Glutamatergic neuron (in vitro differentiated cells): ENCODE results near the gene ZNF771. TPM values are rescaled to one million over a fixed set of nuclear protein-coding genes. Genes with fewer than 3 reads are reported as not detected.
"Not testable (repeated sequence)": the region's sequence is repeated elsewhere in the genome, so short reads cannot be mapped to it uniquely, and the experiment has no call there.

Source experiments
- DNase-seq: peaks from one replicate; pipeline ENCODE4 v3.0.0; 2022
- H3K27ac Mint-ChIP-seq: one replicate; pipeline ENCODE4 v1.8.0; 2020; ENCODE audit warnings: mild to moderate bottlenecking, mixed read lengths, inconsistent platforms; ENCODE audit not compliant: unreplicated experiment
- H3K27me3 Mint-ChIP-seq: one replicate; pipeline ENCODE4 v1.8.0; 2020; ENCODE audit warnings: mild to moderate bottlenecking, moderate library complexity, mixed read lengths, inconsistent platforms; ENCODE audit not compliant: unreplicated experiment
- H3K36me3 Mint-ChIP-seq: one replicate; pipeline ENCODE4 v1.8.0; 2020; ENCODE audit warnings: mild to moderate bottlenecking, mixed read lengths, inconsistent platforms; ENCODE audit not compliant: unreplicated experiment
- H3K4me1 Mint-ChIP-seq: one replicate; pipeline ENCODE4 v1.8.0; 2020; ENCODE audit warnings: mild to moderate bottlenecking, low read depth, mixed read lengths, inconsistent platforms; ENCODE audit not compliant: unreplicated experiment
- H3K4me3 Mint-ChIP-seq: one replicate; pipeline ENCODE4 v1.8.0; 2020; ENCODE audit warnings: mild to moderate bottlenecking, mixed read lengths, inconsistent platforms; ENCODE audit not compliant: unreplicated experiment
- H3K9me3 Mint-ChIP-seq: one replicate; pipeline ENCODE4 v1.8.0; 2020; ENCODE audit warnings: mild to moderate bottlenecking, moderate library complexity, mixed read lengths, inconsistent platforms; ENCODE audit not compliant: unreplicated experiment
- CTCF ChIP-seq: fragments of 200-600 bp; sonication (generic); IDR thresholded peaks from one replicate; pipeline ENCODE4 v1.5.0; 2021; ENCODE audit not compliant: partially characterized antibody, unreplicated experiment
- total RNA-seq: library from RNA; stranded (reverse); fragmentation: NEBNext Ultra II Directional; extraction: Animal tissue kit (Norgen Biotek cat#: 25700); gene quantifications from one replicate; pipeline ENCODE4 v1.2.1, GENCODE V29; 2021; ENCODE audit not compliant: unreplicated experiment

ZNF771 gene
- total RNA-seq, 1 donor from 2014 or later = 7.8 TPM

- Mint-ChIP-seq H3K36me3 (no peaks in the 10 kb centered on the region), H3K27me3 (peaks cover 3% of the 10 kb centered on the region), H3K4me1 (no peaks in the 10 kb centered on the region), H3K9me3 (peaks cover 2% of the 10 kb centered on the region), H3K4me3 (no peak overlapping the region), H3K27ac (no peak overlapping the region)
- no peak for TF ChIP-seq CTCF
- DNase-seq = no peak
Observed at GRCh38 chr16:30457743-30458560, 50.5 kb downstream of the ZNF771 start.

GRCh38 chr16:30458561-30459394 lies 51.4 kb downstream of the ZNF771 start:
- H3K9me3 Mint-ChIP-seq = peaks cover 2% of the 10 kb centered on the region

GRCh38 chr16:30459456-30459855 lies 52.0 kb downstream of the ZNF771 start:
- Mint-ChIP-seq H3K27me3 (peaks cover 3% of the 10 kb centered on the region), H3K36me3 (no peaks in the 10 kb centered on the region), H3K4me1 (no peaks in the 10 kb centered on the region), H3K27ac (no peak overlapping the region), H3K4me3 (no peak overlapping the region), H3K9me3 (peaks cover 2% of the 10 kb centered on the region)
- DNase-seq = no peak
- TF ChIP-seq CTCF = no peak

More at GRCh38 chr16:30458561-30459394, 51.4 kb downstream of the ZNF771 start:
- no peaks in the 10 kb centered on the region for H3K36me3 Mint-ChIP-seq
- peak; percentile 23 for DNase-seq
- H3K27ac Mint-ChIP-seq = no peak overlapping the region
- H3K27me3 Mint-ChIP-seq = peaks cover 3% of the 10 kb centered on the region
- TF ChIP-seq CTCF = no peak
- H3K4me3 Mint-ChIP-seq = no peak overlapping the region
- H3K4me1 Mint-ChIP-seq = no peaks in the 10 kb centered on the region

- not testable (repeated sequence) for H3K27ac Mint-ChIP-seq, DNase-seq, H3K4me1 Mint-ChIP-seq, H3K4me3 Mint-ChIP-seq, H3K36me3 Mint-ChIP-seq, H3K27me3 Mint-ChIP-seq, H3K9me3 Mint-ChIP-seq
Observed at GRCh38 chr16:30461426-30461825, 54.0 kb downstream of the ZNF771 start.

GRCh38 chr16:30464078-30464477 lies 56.7 kb downstream of the ZNF771 start:
- H3K4me1 Mint-ChIP-seq = no peaks in the 10 kb centered on the region
- no peak for DNase-seq
- no peaks in the 10 kb centered on the region for H3K27me3 Mint-ChIP-seq
- no peak overlapping the region for H3K27ac Mint-ChIP-seq
- H3K4me3 Mint-ChIP-seq = no peak overlapping the region
- TF ChIP-seq CTCF = no peak
- H3K9me3 Mint-ChIP-seq = no peaks in the 10 kb centered on the region
- no peaks in the 10 kb centered on the region for H3K36me3 Mint-ChIP-seq

Other genes with a start within 250 kb of the ZNF771 start
- gene CORO1A, start 224.0 kb upstream of the ZNF771 start, total RNA-seq = 75.2 TPM
- 74.6 TPM for gene BOLA2B, start 213.9 kb upstream of the ZNF771 start, total RNA-seq
- 16.6 TPM for gene SLX1A, start 213.7 kb upstream of the ZNF771 start, total RNA-seq
- 15.8 TPM for gene SULT1A3, start 208.4 kb upstream of the ZNF771 start, total RNA-seq
- gene NPIPB13, start 159.1 kb upstream of the ZNF771 start, total RNA-seq = 27.5 TPM
- gene CD2BP2, start 52.3 kb upstream of the ZNF771 start, total RNA-seq = 77.8 TPM
- 85.2 TPM for gene TBC1D10B, start 37.1 kb upstream of the ZNF771 start, total RNA-seq
- not detected for gene MYL11, start 32.8 kb upstream of the ZNF771 start, total RNA-seq
- 2.9 TPM for gene SEPTIN1, start 25.0 kb upstream of the ZNF771 start, total RNA-seq
- gene ZNF48, start 12.2 kb upstream of the ZNF771 start, total RNA-seq = 74.7 TPM
- gene DCTPP1, start 22.4 kb downstream of the ZNF771 start, total RNA-seq = 37.6 TPM
- gene SEPHS2, start 38.3 kb downstream of the ZNF771 start, total RNA-seq = 43.2 TPM
- gene ITGAL, start 65.1 kb downstream of the ZNF771 start, total RNA-seq = not detected
- 45.6 TPM for gene ZNF768, start 119.0 kb downstream of the ZNF771 start, total RNA-seq
- gene ZNF747, start 127.3 kb downstream of the ZNF771 start, total RNA-seq = 15.1 TPM
- gene ZNF764, start 150.8 kb downstream of the ZNF771 start, total RNA-seq = 39.0 TPM
- gene ZNF688, start 164.1 kb downstream of the ZNF771 start, total RNA-seq = 18.7 TPM
- 58.4 TPM for gene ZNF785, start 178.1 kb downstream of the ZNF771 start, total RNA-seq
- gene ZNF689, start 202.8 kb downstream of the ZNF771 start, total RNA-seq = 14.6 TPM
- 79.6 TPM for gene PRR14, start 243.4 kb downstream of the ZNF771 start, total RNA-seq